Adrenal gland (tissue), 5 donors: ENCODE data around the gene SUSD6.

Source experiments
- CTCF ChIP-seq, 6 experiments: fragments of 450-650 bp in 4 of 6; fragments of 200-600 bp in 2 of 6; sonication (generic) in 1 of 6; IDR thresholded peaks; 1 replicate in 5 of 6; 2 replicates in 1 of 6; pipeline versions ENCODE4 v1.5.1 to v1.8.0; 2016 to 2021; ENCODE audit warnings: antibody characterized with exemption in 6 of 6, mild to moderate bottlenecking in 2 of 6, moderate library complexity in 1 of 6
- POLR2A ChIP-seq, 2 donors: fragments of 450-650 bp; IDR thresholded peaks; one replicate each; pipeline ENCODE4 v1.6.1; 2017; ENCODE audit warnings: antibody characterized with exemption in 2 of 2, mild to moderate bottlenecking in 2 of 2, moderate library complexity in 1 of 2
- donor health status: DM: no; HTN: no; CAD: no.

- TF ChIP-seq CTCF (IDR thresholded peaks at IDR 0.05) = no peak
- TF ChIP-seq POLR2A (IDR thresholded peaks at IDR 0.05) = no peak
Observed at GRCh38 chr14:69711477-69711876, 100.1 kb downstream of the SUSD6 start.
